HG02943 (cell line): ENCODE results near the gene RBM5.
"Not testable (repeated sequence)": the region's sequence is repeated elsewhere in the genome, so short reads cannot be mapped to it uniquely, and the experiment has no call there.

Experiments used
- ATAC-seq: cut with Tn5 transposase; IDR thresholded peaks from one replicate; pipeline ENCODE4 v1.9.1; 2021; ENCODE audit warnings: mild to moderate bottlenecking, low read depth, moderate library complexity; ENCODE audit not compliant: unreplicated experiment

Gene RBM5

DNA sequence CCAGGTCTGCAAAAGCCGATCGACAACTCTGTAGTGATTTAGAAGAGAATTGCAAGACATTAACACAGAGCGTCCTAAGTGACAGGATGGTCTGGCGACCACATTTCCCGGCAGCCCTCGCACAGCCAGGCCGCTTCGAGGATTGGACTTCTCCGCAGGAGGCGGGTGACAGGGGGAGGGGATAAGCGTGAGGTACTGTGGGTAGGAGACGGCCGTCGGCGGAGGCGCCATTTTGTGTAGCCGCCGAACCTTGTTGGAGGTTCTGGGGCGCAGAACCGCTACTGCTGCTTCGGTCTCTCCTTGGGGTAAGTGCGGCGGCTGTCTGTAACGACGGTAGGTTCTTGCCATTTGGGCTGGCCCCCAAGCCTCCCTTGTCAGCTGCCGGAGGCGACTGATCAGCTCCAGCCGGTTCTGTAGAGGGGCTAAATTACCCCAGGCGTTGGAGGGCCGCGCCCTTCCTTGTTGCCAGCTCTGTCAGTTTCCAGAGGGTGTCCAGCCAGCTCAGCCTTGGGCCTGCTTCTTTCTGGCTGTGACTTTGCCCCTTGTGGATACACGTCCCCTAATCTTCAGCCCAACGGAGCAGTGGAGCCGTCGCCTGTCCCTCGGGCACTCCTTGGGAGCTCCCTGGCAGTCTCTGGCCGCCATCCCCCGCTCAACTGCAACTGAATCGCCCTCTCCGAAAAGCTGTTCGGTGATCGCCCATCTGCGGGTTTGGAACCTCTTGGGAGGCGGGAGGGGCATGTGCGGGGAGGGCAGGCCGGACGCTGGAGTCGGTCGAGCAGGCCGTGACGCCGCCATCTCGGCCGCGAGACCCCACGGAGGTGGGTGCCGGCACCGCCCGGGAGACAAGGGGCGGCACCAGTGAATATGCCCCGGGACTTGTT lies at the start of gene RBM5:
TSS of gene RBM5 (plus strand) at position 195 of the 884 bp plus-strand sequence. CDS start 1,516 bp downstream, outside the sequence.
- ATAC-seq, result peak; percentile 95

DNA sequence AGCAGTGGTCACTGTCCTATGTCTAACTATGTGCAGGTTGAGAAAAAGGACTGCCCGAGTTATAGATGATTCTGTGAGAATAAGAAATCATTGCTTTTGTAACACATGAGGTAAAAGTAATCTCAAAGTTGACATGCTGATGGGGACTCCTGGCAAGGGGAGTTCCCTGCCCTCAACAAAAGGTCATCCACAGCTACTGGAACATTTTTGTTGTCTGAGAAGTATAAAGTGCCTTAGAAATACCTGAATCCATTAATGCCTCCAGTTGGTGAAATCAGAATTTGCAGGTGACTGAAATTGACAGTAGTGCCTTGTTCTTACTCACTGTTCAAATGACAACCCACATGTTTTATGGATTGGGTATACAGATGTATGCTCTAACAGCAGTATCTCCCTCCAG lies 43.7 kb upstream of the RBM5 start:
- no peak for ATAC-seq

DNA sequence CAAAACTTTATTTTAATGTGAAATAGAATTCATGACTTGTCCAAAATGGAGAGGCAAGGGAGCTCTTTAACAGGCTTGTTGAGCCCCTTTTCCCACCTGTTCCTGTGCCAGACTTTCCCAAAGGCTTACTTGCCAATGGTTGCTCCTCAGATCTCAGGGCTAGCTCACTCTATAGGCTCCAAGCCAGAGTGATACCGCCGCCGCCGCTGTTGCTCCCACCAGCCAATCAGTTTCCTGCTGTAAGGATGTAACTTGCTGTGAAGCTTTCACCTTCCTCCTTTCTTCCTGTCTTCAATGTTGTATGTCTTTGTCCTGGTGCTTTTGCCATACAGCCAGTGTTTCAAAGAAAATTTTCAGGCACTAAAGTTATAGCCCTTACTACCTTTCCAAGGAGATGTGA lies 41.3 kb upstream of the RBM5 start:
- ATAC-seq, result no peak

DNA sequence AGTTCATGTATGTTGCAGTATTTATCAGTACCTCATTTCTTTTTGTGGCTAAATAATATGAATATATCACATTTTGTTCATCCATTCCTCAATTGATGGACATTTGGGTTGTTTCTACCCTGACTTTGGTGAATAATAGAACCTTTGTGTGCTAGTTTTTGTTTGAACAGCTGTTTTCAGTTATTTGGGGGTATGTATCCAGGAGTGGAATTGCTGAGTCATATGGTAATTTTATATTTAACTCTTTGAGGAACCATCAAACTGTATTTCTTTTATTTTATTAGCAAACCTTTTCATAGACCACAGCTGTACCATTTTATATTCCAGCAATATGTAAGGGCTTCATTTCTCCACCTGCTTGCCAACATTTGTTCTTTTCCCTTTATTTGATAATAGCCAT lies 38.4 kb upstream of the RBM5 start:
- ATAC-seq, result no peak

DNA sequence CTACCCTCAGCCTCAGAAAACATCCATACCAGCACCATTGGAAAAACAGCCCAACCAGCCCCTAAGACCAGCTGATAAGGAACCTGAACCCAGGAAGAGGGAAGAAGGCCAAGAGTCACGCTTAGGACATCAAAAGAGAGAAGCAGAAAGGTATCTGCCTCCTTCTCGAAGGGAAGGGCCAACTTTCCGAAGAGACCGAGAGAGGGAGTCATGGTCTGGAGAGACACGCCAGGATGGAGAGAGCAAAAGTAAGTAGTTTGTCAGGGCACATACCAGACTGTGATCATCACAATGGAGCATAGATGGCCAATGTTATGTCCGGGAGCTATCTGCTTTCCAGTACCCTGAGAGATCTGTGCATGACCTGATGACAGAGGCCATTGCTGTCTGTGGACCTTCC lies 31.0 kb upstream of the RBM5 start:
- no peak for ATAC-seq

DNA sequence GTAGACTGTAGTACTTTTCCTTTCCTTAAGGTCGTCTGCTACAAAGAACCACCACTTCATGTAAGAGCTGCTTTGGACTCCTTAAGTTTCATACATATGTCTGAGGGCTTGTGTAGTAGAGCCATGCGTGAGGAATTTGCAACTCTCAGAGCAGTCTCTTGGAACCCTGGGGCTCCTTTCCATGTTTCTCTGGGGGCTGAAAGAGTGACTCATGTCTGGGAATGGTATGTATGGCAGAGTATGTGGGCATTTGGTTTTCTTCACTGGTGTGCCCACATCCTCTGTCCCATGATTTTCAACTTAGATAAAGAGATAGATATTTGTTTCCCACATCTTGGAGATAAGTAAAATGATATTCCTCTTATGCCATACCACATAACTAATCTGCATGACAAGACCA lies 20.6 kb upstream of the RBM5 start:
- no peak for ATAC-seq

DNA sequence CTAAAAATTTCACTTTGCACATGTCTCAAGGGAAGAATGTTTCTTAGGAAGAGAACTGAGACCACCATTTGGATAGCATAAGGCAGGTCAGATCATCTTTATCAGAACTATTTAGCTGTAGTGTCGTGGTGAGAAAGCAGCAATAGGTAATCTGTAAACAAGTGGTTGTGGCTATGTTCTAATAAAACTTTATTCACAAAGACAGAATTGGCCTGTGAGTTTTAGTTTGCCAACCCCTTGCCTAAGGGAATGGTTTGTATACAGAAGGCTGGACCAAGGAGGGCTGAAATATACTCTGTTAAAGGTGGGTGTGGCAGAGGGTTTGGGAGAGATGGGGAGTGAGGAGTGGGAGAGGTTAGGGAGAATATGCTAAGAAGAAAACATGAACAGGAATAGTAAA lies 10.6 kb upstream of the RBM5 start:
- no peak for ATAC-seq

DNA sequence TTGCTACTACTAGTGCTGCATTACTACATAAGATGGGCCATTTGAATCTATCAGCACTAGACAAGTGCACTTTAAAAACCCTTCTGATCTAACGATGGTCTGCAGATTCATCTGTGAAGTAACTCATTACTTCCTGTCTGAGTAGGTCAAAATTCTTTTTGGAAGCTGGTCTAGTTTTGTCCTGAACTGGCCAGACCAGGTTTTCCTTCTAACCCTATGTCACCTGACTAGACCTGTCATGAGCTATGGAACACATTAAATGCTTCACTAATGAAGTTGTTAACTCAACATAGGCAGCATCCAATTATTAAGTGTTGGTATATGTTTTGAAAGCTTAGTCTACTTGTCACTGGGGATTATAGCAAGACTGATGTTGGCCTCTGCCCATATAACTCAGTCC lies 10.1 kb upstream of the RBM5 start:
- ATAC-seq, result no peak

DNA sequence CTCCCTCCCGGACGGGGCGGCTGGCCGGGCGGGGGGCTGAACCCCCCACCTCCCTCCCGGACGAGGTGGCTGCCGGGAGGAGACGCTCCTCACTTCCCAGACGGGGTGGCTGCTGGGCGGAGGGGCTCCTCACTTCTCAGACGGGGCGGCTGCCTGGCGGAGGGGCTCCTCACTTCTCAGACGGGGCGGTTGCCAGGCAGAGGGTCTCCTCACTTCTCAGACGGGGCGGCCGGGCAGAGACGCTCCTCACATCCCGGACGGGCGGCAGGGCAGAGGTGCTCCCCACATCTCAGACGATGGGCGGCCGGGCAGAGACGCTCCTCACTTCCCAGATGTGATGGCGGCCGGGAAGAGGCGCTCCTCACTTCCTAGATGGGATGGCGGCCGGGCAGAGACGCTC lies 3.8 kb upstream of the RBM5 start:
- not testable (repeated sequence) for ATAC-seq

DNA sequence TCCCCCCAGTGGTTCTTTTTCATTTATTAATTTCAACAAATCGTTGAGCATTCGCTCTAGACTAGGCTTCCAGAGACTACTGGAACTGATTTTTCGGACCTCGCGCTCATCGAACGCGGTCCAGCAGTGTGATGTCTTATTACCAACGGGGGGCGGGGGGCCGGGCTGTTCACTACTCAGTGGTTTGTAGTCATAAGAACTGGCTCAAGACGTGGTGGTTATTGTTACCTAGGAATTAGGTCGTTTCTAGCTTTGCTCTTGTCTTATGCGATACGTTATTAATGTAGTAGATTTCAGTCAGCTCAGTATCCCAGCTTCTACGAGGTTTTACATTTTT lies 858 bp downstream of the RBM5 start:
- no peak for ATAC-seq

DNA sequence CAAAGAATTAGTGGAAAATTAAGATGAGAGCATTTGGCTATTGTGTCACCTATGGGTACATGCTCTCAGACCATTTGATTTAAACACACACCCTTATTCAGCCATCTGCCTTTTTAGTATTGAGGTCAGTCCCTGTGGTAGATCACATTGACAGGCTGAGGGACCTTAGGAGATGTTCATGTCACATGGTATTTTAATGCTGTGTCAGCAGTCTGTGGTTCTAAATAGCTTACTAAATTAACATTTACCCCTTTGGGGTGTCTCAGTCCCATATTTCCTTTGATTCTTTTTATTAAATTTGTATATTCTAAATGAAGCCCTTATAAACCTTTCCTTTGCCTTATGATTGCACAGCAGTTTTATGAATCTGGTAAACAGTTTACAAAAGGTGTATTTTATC lies 2.3 kb downstream of the RBM5 start:
- ATAC-seq, result no peak

DNA sequence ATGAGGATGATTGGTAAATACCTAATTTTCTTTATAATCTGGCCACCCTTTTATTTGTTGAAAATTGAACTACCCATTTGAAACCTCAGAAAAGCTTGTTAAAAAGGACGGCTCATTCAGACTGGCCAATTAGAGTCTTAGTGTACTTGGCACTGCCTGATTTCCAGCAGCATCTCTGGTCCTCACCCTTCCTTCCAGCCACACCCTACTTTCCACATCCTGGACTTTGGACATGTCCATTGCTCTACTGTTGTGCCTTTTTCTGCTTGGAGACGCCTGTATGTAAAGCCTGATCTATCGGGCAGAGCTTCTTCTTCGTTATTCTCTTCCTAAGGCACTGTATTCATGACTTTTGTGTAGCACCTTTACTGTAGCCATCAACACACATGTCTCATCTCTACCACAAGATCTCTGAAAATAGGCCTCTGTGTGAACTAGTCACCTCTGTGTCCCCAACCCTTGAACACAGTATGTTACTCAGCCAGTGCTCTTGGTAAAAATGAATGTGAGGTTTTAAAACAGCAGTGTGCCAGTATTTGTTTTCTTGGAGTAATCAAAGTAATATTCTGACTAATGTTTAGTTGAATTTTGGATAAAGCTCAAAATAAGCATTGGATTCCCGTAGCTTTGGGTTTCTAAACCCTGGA lies 6.8 kb downstream of the RBM5 start:
- no peak for ATAC-seq

DNA sequence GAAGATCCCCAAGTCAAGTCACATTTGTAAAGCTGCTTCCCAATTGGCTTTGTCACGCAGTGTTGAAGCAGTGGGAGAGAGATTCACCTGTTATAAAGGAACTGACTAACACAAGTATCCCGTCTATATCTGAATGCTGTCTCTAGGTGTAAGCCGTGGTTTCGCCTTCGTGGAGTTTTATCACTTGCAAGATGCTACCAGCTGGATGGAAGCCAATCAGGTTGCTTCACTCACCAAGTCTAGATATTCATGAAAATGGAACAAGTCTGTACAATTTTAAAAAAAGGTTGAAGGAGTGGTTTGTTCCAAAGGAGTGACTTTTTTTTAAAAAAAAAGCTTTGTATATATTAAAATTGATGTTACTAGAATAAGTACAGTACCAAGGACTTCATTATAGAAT lies 11.7 kb downstream of the RBM5 start:
- no peak for ATAC-seq

DNA sequence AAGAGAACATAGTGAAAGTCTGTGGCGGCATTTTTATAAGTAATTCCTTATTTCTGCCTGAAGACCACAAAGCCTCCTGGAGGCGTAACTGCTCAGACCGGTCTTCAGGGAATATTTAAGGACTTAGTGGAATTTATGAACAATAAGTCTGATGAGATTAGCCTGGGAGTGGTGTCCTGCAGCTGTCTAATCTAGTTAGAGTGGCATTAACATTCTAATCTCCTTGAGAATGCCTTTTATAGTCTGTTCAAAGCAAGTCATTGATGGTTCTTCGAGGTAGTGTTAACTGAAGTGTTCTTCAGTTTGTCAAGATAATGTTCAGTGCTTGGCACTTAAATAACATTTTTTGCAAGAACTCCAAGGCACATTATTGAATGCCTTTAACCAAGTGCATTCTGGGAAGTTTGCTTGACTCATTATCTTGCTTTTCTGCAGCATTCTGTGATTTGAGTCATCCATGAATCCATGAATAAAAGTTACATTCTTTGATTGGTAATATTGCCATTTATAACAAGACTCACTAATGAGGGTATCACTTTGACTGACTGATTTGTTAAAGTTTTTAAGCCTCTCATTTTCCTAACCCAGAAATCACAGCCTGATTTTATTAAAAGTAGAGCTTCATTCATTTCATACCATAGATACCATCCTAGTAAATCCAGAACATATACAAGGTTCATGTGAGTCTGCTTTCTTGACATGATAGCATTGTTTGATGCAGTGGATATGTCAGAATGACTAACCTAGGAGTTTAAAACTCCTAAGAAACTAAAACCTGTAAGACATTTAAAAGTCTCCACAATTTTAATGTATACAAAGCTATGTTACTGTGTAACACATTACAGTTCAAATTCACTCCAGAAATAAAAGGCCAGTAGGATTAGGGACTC lies 12.5 kb downstream of the RBM5 start:
- no peak for ATAC-seq

DNA sequence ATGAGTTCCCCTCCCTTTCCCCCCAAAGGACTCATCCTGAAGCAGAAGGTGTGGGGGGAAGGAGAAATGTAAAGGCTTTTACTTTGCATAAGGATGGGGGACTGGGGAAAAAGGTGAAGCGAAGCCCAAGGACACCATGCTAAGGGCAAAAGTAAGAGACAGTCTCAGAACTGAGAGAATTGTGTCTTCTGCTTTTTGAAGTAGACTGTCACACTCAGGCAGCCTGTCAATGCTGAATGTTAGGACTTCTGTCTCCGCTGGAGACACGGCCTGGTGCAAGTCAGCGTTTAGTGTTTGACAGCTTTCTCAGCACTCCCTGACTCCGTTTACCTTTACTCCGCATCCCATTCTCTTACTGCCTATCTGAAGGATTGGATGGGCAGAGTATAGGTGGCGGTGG lies 13.8 kb downstream of the RBM5 start:
- ATAC-seq, result no peak

DNA sequence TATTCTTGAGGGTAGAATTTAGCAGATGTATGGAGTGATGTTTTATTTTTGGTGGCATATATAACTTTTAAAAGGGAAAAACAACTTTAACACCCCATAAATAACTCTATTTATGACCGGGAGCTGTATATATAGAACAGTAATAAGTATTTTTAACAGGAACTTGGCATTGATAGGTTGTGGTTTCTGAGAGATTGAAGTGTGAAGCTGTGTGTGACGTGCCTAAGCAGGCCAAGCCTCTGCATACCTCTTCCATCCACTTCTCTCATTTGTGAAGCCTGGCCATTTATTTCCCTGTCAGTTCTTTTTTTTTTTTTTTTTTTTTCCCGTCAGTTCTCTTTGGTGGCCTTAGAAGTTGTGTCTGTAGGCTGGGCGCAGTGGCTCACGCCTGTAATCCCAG lies 23.0 kb downstream of the RBM5 start:
- no peak for ATAC-seq

DNA sequence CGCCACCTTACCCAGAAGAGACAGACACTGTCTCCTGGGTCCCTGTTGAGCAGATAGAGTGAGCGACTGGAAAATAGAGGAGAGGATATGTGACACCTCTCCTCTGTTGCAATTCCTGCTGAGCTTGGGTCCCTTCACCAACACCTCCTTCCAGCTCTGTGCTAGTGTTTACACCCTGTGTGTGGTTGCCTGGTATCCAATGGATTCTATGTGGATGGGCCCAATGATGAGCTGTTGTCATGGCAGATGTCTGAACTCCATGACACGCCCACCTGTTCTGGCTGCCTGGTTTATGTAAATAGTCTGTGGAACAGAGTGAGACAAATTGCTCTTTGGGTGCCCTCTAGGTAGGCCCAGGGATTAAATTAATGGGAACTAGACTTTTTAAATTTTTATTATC lies 23.7 kb downstream of the RBM5 start:
- no peak for ATAC-seq

DNA sequence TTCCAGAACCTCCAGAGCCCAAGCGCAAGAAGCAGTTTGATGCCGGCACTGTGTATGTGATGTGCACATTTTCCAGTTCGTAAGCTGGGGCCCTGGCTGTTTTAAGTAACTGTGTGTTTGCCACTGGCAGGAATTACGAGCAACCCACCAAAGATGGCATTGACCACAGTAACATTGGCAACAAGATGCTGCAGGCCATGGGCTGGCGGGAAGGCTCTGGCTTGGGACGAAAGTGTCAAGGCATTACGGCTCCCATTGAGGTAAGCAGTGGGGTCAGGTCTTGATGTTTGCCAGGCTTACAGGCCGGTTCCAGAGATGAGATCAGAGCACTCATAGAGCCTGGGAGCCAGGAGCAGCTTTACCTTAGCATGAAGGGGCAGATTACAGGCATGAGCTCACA lies 28.4 kb downstream of the RBM5 start:
- no peak for ATAC-seq

DNA sequence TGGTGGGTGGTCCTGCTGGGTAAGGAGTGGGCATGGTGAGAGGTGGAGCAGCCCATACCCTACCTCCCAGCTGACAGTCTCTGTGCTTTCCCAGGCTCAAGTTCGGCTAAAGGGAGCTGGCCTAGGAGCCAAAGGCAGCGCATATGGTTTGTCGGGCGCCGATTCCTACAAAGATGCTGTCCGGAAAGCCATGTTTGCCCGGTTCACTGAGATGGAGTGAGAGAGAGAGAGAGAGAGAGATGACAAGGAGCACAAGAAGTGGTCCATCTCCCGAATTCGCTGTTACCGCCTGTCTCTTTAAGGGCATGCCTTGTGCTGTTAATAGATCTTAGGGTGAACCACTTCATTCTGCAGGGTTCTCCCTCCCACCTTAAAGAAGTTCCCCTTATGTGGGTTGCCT lies 29.5 kb downstream of the RBM5 start:
- no peak for ATAC-seq

DNA sequence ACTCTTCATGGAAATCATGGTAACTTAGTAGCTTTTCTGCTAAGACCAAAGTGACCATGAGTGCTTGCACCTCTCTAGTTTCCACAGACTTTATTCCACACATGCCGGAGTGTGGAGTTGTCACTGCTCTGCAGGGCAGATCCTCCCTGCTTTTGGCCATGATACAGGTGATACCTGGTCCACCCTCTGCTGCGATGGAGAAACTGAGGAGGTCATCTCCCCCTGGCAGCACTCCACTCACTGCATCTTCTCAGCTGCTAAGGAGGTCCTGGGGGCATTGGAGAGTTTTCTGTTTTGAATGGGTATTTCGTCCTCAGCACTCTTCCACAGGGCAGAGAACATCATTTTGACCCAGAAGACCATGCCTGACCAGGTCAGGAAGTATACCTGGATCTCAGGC lies 31.1 kb downstream of the RBM5 start:
- no peak for ATAC-seq

DNA sequence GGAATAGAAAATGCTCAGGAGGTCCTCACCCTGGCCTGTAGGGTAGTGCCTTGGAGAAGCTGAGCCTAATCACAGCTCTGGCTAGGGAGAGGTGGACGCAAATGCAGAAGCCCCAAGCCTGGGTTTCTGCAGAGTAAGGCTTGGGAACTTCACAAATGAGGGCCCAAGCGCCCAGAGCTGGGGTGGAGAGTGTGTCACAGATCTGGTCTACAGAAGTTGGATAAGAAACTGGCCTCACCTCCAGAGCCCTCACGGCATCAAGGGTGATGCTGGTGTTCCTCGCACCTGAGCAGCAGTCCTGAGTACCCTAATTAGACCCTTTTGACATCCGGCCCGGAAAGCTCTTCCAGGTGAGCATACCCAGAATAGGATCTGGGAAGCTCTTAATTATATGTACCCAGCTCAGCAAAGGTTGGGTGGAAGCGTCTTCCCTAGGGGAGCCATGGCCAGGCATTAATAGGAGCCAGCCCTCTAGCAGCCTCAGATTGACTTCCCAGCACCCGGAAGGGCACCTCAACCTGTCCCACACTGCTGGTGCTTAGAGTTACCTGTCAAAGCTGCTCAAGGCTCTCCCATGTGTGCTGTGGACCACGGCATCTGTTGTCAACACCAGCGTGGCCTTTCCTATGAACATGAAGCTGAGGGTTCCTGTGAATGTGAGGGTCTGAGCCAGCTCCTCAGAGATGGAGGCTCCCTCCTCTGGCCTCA lies 31.8 kb downstream of the RBM5 start:
- no peak for ATAC-seq
